Hematopoietic multipotent progenitor cell treated with erythropoietin and hydrocortisone succinate and interleukin-3 and kit ligand, for 6 days (in vitro differentiated cells): ENCODE measurements around the gene ALMS1.
"Not testable (repeated sequence)": the region's sequence is repeated elsewhere in the genome, so short reads cannot be mapped to it uniquely, and the experiment has no call there.

Experiments
- DNase-seq: peaks from one replicate; pipeline ENCODE4 v3.0.0-alpha.2; 2015

The ALMS1 gene

DNA sequence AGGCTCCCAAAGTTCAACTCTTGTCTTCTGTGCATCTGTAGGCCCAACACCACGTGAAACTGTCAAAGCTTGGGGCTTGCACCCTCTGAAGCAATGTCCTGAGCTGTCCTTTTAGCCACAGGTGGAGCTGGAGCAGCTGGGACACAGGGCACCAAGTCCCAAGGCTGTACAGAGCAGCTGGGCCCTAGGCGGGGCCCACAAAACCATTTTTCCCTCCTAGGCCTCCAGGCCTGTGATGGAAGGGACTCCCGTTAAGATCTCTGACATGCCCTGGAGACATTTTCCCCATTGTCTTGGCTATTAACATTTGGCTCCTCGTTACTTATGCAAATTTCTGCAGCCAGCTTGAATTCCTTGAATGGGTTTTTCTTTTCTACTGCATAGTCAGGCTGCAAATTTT lies 145.1 kb downstream of the ALMS1 start:
- not testable (repeated sequence) for DNase-seq

DNA sequence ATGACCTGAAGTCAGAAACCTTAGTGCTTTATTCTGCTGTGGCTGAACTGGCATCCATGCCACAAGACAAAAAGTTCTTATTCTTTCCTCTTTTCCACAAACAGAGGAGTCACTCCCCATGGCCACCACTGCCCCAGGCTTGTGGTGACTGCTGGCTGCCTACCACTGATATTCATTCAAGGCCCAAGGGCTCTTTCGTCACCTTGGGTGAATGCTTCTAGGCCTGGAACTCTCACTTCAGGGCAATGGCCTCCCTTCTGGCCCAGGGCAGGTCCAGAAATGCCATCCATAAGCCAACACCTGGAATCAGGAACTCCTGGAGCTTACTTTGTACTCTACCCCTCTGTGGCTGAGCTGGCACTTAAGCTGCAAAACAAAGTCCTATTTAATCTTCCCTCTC lies 146.7 kb downstream of the ALMS1 start:
- DNase-seq, result no peak

DNA sequence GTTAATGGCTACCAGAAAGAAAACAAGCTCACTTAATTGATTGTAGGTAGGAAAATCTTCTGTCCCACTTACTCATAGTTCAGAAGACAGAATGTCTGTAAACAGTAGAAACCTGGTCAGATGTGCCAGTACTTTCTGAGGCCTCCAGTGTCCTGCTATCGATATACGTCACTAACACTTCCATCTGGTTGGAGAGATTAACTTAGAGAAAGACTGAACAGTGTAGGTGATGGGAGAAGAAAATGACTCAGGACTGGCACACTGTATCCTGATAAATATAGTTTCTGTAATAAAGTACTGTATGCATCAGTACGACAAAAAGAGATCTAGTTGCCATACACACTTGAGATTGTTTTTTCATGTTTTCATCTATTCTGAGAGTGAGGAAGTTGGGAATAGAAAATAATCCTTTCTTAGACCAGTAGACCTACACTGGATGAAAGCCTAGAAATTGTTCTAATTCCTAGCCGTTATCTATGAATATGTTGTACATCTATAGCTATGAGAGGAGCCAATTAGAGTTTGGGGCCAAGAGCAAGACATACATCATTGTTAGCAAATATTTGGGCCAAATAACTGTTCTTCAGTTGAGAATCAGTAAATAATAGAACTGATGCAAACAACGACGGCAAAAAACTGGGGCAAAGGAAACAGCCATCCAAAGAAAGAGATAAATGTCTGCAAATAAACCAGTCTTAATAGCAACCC lies 150.7 kb downstream of the ALMS1 start:
- no peak for DNase-seq

DNA sequence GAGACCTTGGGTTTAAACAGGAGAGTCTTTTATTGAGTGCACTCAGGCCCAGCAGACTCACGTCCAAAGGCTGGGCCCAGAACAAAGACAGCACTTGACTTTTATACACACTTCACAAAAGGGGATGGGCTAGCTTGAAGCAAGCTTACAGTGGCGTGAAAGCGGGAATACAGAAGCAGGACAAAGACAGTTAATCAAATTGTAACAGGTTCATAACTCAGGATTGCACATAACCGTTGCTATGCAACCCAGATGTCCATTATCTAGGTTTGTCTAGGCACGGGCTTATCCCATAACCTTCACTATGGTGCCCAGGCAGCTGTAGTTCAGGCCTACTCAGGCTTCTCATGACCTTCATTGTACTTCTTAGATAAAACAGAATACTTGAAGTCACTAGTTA lies 175.2 kb downstream of the ALMS1 start:
- DNase-seq, result peak; percentile 3

DNA sequence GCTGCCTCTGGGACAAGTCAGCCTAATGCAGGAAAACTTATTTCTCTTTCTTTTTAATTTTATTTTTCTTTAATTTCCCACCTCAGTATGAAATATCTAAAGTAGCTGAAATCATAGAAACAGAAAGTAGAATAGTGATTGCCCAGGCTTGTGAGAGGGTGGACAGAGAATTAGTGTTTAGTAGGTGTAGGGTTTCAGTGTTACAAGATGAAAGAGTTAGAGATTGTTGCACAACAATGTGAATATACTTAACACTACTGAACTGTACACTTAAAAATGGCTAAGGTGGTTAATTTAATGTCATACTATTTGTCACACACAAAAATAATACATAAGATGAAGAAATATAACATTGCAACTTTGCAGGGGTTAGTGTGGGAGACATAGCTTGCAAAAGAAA lies 175.8 kb downstream of the ALMS1 start:
- no peak for DNase-seq

DNA sequence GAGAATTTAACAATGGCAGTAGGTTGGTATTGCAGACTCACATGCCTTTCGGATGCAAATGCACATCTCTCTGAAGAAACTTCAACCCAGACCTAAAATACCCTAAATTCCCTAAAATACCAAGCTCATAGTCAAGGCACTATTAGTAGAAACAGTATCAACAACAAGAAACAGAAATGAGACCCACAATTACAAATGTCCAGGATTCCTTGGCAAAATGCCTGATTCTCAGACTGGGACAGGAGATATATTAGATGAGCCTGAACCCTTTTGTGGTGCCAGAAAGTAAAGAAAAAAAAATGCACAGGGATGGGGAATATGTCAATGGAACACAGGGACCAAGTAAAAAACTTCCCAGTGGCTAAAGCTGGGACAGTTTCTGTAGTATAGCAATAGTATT lies 179.3 kb downstream of the ALMS1 start:
- DNase-seq, result no peak

DNA sequence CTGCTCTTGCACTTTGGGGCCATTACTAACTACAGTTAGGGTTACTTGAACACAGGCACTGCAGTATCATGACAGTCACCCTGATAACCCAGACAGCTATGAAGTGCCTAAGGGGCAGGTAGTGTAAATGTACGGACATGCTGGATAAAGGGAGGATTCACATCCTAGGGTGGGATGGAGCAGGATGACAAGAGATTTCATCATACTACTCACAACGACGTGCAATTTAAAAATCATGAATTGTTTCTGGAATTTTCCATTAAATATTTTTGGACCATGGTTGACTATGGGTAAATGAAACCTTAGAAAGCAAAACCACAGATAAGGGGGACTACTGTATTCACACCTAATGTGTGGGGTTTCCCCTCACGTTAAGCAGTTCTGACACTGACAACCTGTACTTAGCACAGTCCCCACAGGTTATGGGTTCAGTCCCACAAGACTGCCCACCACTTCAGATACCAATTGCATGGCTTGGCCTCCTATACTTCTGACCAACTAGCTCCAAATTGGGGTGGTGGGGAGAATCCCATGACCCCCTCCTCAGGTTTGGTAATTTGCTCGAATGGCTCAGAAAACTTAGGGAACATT lies 180.7 kb downstream of the ALMS1 start:
- no peak for DNase-seq

DNA sequence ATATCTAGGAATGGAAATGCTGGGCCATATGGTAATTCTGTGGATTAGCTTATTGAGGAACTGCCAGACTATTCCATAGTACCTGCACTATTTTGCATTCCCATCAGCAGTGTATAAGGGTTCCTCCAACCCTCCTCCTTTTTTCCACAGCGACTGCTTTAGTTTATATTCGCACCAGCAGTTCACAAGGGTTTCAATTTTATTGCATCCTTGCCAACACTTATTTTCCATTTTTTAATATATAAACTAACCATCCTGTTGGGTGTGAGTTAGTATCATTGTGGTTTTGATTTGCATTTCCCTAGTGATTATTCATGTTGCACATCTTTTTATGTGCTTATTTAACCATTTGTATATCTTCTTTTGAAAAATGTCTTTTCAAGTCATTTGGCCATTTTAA lies 189.6 kb downstream of the ALMS1 start:
- DNase-seq, result no peak

DNA sequence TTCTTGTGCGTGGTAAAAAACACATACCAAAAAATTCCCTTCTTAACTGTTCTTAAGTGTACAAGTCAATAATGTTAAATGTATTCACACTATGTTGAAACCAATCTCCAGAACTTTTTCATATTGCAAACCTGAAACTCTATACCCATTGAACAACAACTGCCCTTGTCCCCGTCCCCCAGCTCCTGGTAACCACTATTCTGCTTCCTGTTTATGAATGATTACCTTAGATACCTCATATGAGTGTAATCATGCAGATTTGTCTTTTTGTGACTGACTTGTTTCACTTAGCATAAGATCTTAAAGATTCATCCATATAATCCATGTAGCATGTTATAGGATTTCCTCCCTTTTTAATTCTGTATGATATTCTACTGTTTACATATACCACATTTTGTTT lies 196.7 kb downstream of the ALMS1 start:
- DNase-seq, result no peak

DNA sequence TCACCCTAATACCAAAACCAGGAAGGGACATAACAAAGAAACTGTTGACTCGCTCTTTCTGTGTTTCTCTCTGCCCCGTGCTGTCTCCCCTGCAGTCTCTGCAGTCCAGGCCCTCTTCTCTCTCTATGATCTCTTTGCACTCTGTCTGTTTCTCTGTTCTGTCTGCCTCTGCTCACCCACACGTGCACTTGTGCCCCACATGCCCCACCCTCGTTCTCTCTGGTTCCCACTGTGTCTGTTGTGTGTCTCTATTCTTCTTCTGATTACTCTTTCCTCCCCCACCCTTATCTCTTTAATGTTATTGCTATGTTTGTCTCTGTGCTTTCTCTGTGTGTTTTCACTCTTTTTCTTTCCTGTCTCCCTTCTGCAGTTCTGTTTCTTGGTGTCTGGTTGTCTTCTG lies 202.5 kb downstream of the ALMS1 start:
- DNase-seq, result peak; percentile 55

DNA sequence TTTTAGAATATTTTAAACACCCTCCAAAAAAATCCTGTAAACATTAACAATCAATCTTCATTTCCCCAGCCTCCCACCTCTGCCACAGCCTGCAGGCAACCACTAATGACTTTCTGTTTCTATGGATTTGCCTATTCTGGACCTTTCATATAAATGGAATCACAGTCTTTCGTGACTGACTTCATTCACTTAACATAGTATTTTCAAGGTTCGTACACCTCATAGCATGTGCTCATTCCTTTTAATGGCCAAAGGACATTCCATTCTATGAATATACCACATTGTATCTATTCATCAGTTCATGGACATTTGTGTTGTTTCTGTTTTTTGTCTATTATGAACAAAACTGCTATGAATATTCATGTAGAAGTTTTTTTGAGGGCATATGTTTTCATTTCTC lies 208.0 kb downstream of the ALMS1 start:
- DNase-seq, result no peak

DNA sequence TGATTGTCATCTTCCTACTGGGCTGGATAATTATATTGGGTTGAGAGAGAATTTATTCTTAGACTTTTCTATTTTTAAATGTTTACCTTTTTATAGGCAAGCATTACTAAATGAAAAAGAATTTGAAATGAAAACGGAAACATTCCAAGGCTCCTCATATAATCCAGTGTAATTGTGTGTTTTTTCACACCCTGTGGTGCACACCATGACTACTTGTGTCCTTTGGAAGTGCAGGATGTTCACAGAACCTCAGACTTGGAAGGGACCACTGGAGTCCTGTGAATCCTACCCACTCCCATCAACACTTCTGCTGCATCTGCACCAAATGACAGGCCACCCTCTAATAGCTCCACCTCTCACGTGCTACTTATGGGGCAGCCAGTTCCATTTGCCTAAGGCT lies 208.6 kb downstream of the ALMS1 start:
- no peak for DNase-seq

DNA sequence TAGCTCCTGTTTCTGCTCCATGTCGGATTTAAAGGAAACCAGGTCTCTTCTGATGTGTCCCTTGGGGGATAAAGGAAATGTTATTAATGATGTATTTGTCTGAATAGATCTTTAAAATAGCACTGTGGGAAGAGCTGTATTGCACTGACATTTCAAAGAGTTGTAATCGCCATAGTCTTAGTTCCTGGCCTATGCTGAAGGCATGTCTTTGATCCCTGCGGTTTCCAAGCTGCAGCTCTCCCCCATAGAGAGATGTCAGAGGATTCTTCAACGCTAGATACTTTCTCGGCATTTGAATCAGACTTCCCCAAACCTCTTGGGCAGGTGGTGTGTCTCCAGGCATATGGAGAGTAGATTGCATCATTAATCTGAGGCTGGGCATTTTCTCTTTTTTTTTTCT lies 216.1 kb downstream of the ALMS1 start:
- no peak for DNase-seq

DNA sequence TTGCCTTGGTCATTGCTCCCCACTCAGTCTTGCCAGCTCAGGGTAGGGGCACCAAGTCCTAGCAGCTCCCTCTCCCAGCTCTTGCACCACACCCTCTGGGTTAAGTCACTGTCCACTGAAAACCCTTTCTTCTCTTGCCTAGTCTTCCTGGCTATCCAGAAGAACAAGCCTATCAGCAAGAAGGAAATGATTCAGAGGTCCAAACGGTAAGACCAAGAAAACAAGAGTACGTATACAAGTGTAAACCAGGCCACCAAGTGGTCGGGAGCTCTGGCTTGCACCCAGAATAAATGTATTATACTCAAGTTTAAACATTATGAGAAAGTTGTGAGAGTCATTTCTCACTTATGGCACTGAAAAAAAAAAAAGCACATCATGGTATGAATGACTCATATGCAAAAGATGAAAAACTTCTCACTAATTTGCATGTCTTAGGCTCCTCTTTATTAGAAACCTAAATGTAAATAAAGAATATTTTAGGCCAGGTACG lies 217.5 kb downstream of the ALMS1 start:
- DNase-seq, result not testable (repeated sequence)

DNA sequence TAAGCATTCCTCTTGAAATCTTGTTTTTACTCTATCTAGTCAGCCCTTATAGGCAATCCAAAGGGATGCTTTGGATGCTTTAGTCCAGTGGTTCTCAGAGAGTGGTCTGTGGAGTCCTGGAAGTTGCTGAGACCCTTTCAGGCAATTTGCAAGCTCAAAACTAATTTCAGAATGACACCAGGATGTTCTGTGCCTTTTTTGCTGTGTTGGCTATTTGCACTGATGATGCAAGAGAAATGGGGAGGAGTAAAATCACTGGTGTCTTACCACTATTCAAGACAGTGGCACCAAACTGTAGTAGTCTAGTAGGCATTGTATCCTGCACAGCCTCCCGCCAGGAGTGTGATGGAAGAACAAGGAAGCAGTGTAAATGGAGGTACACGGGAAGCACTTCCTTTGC lies 219.0 kb downstream of the ALMS1 start:
- not testable (repeated sequence) for DNase-seq

DNA sequence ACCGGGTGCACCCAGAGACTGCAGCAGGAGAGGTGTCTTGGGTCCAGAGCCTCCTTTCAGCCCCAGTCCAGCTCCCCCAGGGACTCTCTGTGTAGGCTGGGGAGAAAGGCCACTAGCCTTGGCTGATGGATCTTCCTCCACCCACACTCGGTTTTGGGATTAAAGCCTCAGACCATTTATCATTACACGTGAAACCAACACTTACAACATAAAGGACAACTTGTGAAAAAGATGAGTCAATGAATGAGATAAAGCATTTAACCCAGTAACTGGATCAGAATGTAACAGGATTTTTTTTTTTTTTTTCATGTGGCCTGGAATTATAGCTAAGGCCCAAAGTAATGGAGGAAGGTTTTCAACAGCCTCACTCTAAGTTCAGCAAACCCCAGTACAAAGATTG lies 224.5 kb downstream of the ALMS1 start:
- DNase-seq, result no peak

DNA sequence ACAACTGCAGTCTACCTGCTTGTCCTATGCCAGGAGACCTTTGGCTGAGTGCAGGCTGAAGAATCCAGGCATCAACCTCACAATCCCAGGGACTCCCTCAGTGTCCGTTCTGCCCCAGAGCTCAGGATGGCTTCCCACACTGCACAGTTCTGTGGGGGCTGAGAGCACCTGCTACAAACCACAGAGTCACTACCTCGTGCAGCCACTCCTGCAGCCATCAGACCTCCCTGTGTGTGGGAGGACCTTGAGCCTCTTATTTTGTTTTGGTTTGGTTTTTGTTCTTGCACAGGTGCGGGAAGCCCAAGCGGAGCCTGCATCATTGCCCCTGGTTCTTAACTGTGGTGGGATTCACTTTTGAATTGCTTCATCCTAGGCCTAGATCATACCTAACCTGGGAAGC lies 225.6 kb downstream of the ALMS1 start:
- no peak for DNase-seq

DNA sequence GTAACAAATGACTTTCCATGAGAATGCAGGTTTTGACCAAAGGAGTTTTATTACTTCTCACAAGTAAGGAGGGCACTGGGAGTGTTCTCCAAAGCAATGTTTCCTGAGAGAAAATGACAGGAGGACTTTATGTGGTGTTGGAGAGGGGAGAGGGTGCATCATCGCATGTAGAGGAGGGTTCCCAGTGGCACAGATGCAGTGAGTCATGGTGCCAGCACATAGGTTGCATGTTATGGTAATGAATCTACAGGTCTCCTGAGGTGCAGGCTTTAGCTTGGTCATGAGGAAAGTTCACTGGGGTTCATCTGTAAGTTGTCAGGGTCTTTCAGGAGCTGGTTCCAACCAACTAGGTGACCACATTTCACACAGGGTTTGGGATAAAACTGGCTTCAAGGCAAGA lies 226.2 kb downstream of the ALMS1 start:
- no peak for DNase-seq

DNA sequence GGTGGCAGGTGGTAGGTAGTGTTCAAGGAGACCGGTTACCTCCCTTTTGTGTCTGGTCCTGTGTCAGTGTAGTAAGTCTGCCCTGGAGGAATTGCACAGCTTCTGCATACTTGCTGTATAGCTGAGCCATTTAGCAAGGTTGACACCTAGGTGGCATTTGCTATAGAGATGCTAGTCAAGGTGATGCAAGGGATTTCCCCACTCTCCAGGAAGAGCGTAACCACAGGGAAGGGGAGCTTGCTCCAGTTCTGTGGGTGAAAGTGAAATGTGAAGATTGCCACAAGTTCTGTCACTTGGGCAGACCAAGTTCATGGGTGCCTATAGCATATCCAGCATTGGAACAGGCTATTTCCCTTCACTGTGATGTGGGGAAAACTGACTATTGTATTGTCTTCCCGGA lies 228.5 kb downstream of the ALMS1 start:
- DNase-seq, result no peak

DNA sequence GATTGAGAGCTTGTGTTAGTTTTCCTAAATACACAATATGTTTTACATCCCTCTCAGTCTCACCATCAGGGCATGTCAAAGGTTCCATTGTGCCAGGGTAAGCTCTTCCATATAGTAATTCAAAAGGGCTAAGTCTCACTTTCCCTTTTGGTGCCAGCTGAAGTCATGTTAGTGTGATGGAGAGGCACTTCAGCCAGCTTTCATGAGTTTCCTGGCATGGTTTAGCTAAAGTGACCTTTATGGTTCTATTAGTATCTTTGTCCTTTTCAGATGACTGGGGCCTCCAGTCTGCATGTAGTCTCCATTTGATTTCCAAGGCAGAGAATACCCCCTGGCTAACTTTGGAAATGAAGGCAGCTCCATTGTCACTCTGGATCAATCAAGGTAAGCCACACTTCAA lies 229.4 kb downstream of the ALMS1 start:
- no peak for DNase-seq

DNA sequence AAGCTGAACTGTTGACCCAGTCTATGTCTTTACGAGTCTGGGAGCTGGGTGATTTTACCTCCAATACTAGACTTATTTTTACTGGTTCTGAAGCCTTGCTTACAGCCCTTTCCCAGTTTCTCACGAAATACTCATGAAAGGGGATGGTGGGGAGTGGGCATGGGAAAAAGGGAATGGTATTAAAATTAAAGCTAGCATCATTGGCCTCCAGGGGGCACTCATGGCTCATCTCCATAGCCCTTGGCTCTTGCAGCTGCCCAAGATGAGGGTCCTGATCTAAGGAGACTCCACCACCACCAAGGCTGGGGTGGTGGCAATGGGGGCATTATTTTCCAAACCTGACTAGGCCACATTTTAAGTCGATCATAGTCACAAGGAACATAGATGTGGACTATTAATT lies 234.3 kb downstream of the ALMS1 start:
- DNase-seq, result peak; percentile 20

DNA sequence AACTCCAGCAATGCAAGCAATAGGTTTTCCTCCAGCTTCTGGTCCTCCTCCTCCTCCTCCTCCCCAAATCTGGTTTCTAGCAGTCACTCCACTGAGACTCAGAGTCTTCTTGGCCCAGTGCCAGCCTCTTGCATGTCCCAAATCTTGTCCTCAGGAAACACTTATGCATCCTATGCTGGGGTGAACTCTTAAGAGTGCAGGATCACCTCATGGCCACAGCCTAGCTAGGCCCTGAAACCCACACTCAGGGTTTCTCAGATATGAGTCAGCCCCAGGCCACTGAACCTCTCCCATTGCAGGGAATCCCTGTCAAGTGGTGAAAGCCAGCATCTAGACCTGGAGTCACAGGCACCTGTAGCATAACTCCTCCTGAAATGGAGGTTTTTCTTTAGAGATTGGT lies 238.4 kb downstream of the ALMS1 start:
- not testable (repeated sequence) for DNase-seq

DNA sequence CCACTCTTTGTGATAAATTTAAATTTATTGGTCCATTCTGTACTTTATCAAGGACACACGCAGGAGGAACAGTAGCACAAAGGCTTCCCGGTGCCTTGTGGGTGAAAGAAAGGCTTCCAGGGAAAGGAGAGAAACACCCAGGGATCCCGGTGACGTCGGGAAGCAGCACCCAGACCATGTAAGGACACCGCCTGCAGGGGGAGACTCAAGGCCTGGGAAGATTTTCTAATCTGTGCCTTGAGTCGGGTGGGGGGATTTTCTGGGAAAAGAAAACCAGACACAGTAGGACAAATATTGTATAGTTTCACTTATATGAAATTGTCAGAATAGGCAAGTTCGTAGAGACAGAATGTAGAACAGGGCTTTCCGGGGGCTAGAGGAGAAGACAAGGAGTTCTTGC lies 239.0 kb downstream of the ALMS1 start:
- not testable (repeated sequence) for DNase-seq

DNA sequence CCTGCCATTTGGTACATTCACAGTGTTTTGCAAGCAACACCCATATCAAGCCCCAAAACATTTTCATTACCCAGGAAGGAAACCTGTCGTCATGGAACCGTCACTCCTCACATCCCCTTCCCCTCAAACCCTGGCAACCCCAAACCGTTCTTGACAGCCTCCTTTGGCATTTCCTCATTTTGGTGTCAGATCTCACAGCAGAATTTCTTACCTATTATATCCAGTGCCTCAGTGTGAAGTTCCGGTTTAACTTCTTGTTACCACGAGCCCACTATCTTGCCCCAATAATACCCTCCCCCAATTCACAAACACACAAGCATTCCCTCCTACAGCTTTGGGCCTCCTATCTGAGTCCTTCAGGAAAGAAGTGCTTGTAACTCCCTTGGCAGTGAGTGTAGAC lies 240.6 kb downstream of the ALMS1 start:
- DNase-seq, result peak; percentile 10

DNA sequence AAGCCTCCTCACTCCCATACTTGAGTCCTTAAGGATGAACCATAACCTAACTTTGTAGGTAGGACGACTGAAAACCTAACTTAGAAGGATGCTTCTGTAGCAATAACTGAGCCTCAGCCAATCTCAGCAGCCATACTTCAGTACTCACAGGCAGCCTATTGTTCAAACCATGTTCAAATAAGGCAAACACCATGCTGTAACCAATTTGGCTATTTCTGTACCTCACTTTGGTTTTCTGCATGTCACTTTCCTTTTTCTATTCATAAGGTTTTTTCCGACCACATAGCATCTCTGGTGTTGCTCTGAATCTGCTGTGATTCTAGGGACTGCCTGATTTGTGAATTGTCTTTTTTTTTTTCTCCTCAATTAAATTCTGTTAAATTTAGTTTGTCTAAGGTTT lies 242.9 kb downstream of the ALMS1 start:
- not testable (repeated sequence) for DNase-seq
